ENCODE results near the gene DDX24. TPM values are rescaled to one million over a fixed set of nuclear protein-coding genes. Genes with fewer than 3 reads are reported as not detected.

The DDX24 gene
- total RNA-seq, 1 donor from 2014 or later, result 65.8 TPM

DNA sequence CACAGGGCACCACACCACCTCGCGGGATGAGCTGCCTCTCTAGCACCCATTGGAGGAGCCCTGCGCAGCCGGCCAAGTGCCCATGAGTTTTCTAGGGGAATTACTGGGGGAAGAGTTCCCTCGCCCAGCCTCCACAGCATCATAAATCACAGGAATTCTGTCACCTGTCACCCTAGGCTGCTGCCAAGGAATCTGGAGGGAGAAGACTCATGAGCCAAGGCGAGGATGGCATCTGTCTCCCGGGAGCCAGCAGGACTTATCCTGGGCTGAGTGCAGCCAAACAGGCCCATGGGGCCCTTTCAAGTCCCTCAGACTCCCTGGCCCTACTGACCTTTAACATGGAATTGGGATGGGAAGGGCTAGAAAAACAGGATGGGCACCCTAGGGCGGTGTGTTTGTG lies 62.7 kb downstream of the DDX24 start:
- DNase-seq (ENCODE audit: low read depth) (no peak), FAIRE-seq (no peak)
- TF ChIP-seq, protein P1, sequence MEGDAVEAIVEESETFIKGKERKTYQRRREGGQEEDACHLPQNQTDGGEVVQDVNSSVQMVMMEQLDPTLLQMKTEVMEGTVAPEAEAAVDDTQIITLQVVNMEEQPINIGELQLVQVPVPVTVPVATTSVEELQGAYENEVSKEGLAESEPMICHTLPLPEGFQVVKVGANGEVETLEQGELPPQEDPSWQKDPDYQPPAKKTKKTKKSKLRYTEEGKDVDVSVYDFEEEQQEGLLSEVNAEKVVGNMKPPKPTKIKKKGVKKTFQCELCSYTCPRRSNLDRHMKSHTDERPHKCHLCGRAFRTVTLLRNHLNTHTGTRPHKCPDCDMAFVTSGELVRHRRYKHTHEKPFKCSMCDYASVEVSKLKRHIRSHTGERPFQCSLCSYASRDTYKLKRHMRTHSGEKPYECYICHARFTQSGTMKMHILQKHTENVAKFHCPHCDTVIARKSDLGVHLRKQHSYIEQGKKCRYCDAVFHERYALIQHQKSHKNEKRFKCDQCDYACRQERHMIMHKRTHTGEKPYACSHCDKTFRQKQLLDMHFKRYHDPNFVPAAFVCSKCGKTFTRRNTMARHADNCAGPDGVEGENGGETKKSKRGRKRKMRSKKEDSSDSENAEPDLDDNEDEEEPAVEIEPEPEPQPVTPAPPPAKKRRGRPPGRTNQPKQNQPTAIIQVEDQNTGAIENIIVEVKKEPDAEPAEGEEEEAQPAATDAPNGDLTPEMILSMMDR (IDR thresholded peaks at IDR 0.05; ENCODE audit: insufficient read depth, low read length, severe bottlenecking), result no peak
- Histone ChIP-seq H3K27me3 (ENCODE audit: control insufficient read depth, insufficient read depth, low read length) (peaks cover 3% of the 10 kb centered on the region), H3K36me3 (ENCODE audit: control insufficient read depth, insufficient read depth, low read length) (no peaks in the 10 kb centered on the region), H3K4me3 (ENCODE audit: low read depth, low read length) (no peak overlapping the region)

DNA sequence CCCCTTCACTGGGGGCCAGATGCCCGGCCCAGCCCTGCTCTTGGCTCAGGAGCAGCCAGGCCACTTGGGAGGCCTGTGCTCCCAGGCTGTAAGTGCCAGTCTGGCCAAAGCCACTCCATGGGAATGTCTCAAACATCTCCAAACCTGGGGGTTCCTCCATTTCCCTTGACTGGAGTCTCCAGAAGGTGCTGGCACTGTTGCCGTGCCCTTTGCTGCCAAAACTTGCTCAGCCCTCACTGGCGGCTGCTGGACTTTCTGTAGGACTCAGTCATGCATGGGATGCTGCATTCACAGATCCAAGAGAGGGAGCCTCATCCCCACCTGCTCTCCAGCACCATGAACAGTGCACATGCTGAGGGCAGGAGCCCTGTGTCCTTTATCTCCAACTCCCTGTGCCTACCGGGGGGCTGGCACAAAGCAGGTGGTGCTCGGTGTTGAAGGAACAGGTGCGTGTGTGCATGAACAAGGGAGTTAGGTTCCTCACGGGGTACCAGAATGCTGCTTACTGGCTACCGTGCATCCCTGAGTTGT lies 64.5 kb downstream of the DDX24 start:
- H3K27me3 ChIP-seq (ENCODE audit: control insufficient read depth, insufficient read depth, low read length), result peaks cover 3% of the 10 kb centered on the region
- H3K36me3 ChIP-seq (ENCODE audit: control insufficient read depth, insufficient read depth, low read length), result no peaks in the 10 kb centered on the region
- TF ChIP-seq, protein P1 (IDR thresholded peaks at IDR 0.05; ENCODE audit: insufficient read depth, low read length, severe bottlenecking), result no peak
- FAIRE-seq (peak; percentile 50), DNase-seq (ENCODE audit: low read depth) (no peak)
- no peak overlapping the region for H3K4me3 ChIP-seq (ENCODE audit: low read depth, low read length)

DNA sequence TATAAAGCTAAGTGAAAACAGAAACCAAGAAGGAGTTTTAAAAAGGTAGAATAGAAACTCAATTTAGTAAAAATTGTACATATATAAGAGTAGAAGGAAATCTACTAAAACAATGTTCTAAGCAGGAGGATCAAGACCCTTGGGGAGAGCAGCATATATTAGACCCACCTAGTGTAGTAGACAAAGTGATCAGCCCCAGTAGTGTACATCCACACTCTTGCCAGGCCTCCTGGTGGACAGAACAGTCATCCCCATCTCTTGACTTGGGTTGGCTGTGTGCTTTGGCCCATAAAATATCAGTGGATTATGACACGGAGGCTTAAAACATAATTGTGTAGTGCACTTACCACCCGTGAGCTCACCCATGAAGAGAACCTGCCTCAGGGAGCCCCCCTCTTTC lies 65.8 kb downstream of the DDX24 start:
- TF ChIP-seq, protein P1 (IDR thresholded peaks at IDR 0.05; ENCODE audit: insufficient read depth, low read length, severe bottlenecking), result no peak
- no peaks in the 10 kb centered on the region for H3K36me3 ChIP-seq (ENCODE audit: control insufficient read depth, insufficient read depth, low read length)
- DNase-seq (ENCODE audit: low read depth), result no peak
- H3K4me3 ChIP-seq (ENCODE audit: low read depth, low read length), result no peak overlapping the region
- no peak for FAIRE-seq
- peaks cover 3% of the 10 kb centered on the region for H3K27me3 ChIP-seq (ENCODE audit: control insufficient read depth, insufficient read depth, low read length)

DNA sequence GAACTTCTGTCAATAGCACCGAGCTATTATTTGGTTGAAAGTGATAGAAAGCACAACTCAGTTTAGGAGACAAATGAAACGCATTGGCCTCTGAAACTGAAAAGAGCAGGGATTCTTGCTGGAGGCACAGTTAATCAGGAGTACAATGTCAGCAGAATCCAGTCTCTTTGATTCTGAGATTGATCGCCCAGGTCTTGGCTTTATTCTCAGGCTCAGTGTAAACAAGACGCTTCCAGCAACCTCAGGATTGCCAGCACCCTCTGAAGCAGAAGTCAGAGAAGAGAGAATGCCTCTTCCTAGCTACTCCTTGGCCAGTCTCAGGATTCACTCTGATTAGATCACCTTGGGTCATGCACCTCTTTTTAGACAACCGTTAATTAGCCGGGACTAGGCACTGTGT lies 66.6 kb downstream of the DDX24 start:
- no peaks in the 10 kb centered on the region for H3K36me3 ChIP-seq (ENCODE audit: control insufficient read depth, insufficient read depth, low read length)
- no peak for DNase-seq (ENCODE audit: low read depth)
- H3K27me3 ChIP-seq (ENCODE audit: control insufficient read depth, insufficient read depth, low read length), result peaks cover 3% of the 10 kb centered on the region
- TF ChIP-seq, protein P1 (IDR thresholded peaks at IDR 0.05; ENCODE audit: insufficient read depth, low read length, severe bottlenecking), result no peak
- FAIRE-seq, result no peak
- no peak overlapping the region for H3K4me3 ChIP-seq (ENCODE audit: low read depth, low read length)

DNA sequence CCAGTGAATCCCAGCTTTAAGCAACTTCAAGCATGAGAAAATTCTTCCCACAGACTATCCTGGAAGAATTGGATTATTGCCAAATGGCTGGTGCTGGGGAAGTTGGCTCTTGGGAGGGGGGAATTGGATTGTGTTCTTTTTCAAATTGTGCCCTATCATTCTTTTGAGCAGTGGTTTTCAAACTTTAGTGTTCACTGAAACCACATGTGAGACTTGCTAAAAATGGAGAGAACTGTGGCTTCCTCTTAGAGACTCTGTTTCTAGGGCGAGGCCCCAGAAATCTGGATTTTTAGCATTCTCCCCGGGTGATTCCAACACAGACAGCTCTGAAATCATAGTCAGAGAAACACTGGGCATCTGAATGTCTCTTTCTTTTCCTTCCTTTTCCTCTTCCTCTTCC lies 69.2 kb downstream of the DDX24 start:
- H3K4me3 ChIP-seq (ENCODE audit: low read depth, low read length), result no peak overlapping the region
- TF ChIP-seq, protein P1 (IDR thresholded peaks at IDR 0.05; ENCODE audit: insufficient read depth, low read length, severe bottlenecking), result no peak
- FAIRE-seq (no peak), DNase-seq (ENCODE audit: low read depth) (no peak)
- no peaks in the 10 kb centered on the region for H3K27me3 ChIP-seq (ENCODE audit: control insufficient read depth, insufficient read depth, low read length)
- H3K36me3 ChIP-seq (ENCODE audit: control insufficient read depth, insufficient read depth, low read length), result no peaks in the 10 kb centered on the region

DNA sequence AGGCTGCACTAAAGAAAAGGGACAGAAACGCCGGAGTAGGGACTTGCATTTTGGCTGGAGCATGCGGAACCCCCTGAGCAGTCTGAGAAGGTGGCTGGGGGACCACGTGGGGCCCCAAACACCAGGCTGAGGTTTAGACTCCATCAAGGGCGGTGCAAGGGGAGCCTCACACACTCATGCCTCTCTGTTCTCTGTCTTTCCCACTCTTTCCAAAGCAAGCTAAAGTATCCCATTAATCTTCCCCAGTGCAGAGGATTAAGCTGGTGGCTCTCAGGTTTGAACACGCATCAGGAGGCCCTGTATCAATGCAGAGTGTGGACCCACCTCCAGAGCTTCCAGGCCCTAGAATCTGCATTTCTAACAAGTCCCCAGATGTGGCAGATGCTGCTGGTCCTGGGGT lies 70.4 kb downstream of the DDX24 start:
- H3K36me3 ChIP-seq (ENCODE audit: control insufficient read depth, insufficient read depth, low read length), result no peaks in the 10 kb centered on the region
- H3K27me3 ChIP-seq (ENCODE audit: control insufficient read depth, insufficient read depth, low read length), result no peaks in the 10 kb centered on the region
- TF ChIP-seq, protein P1 (IDR thresholded peaks at IDR 0.05; ENCODE audit: insufficient read depth, low read length, severe bottlenecking), result no peak
- H3K4me3 ChIP-seq (ENCODE audit: low read depth, low read length), result no peak overlapping the region
- FAIRE-seq (no peak), DNase-seq (ENCODE audit: low read depth) (no peak)
